GM21528 (cell line): ENCODE results near the gene MAP3K4.
"Not testable (repeated sequence)": the region's sequence is repeated elsewhere in the genome, so short reads cannot be mapped to it uniquely, and the experiment has no call there.

Experiments used
- ATAC-seq: cut with Tn5 transposase; IDR thresholded peaks from one replicate; pipeline ENCODE4 v1.9.1; 2021; ENCODE audit warnings: mild to moderate bottlenecking, moderate library complexity; ENCODE audit not compliant: unreplicated experiment, low FRiP score

Gene MAP3K4

GRCh38 chr6:161111261-161111660, 119.7 kb downstream of the MAP3K4 start:
- ATAC-seq, result no peak

GRCh38 chr6:161115468-161115867, 123.9 kb downstream of the MAP3K4 start:
- ATAC-seq, result no peak

- no peak for ATAC-seq
Measured at GRCh38 chr6:161116554-161116953, 125.0 kb downstream of the MAP3K4 start.

GRCh38 chr6:161117308-161117707, 125.7 kb downstream of the MAP3K4 start:
- no peak for ATAC-seq

GRCh38 chr6:161117942-161118341, 126.4 kb downstream of the MAP3K4 start:
- ATAC-seq, result no peak

GRCh38 chr6:161123319-161123718, 131.8 kb downstream of the MAP3K4 start:
- not testable (repeated sequence) for ATAC-seq

GRCh38 chr6:161125591-161125990, 134.0 kb downstream of the MAP3K4 start:
- ATAC-seq, result no peak

GRCh38 chr6:161127071-161127740, 135.6 kb downstream of the MAP3K4 start:
- no peak for ATAC-seq

- ATAC-seq, result no peak
Measured at GRCh38 chr6:161128230-161128629, 136.7 kb downstream of the MAP3K4 start.

- ATAC-seq, result no peak
Measured at GRCh38 chr6:161128680-161129196, 137.2 kb downstream of the MAP3K4 start.

- ATAC-seq, result no peak
Measured at GRCh38 chr6:161130541-161130940, 139.0 kb downstream of the MAP3K4 start.

- ATAC-seq, result no peak
Measured at GRCh38 chr6:161130967-161131766, 139.6 kb downstream of the MAP3K4 start.

GRCh38 chr6:161132384-161132783, 140.8 kb downstream of the MAP3K4 start:
- ATAC-seq, result no peak

- ATAC-seq, result no peak
Measured at GRCh38 chr6:161133963-161134362, 142.4 kb downstream of the MAP3K4 start.

- no peak for ATAC-seq
Measured at GRCh38 chr6:161134550-161135298, 143.2 kb downstream of the MAP3K4 start.

- no peak for ATAC-seq
Measured at GRCh38 chr6:161135695-161136591, 144.4 kb downstream of the MAP3K4 start.

- ATAC-seq, result no peak
Measured at GRCh38 chr6:161136655-161137054, 145.1 kb downstream of the MAP3K4 start.

- ATAC-seq, result no peak
Measured at GRCh38 chr6:161137320-161137719, 145.8 kb downstream of the MAP3K4 start.

- no peak for ATAC-seq
Measured at GRCh38 chr6:161137839-161138542, 146.4 kb downstream of the MAP3K4 start.
